Stimulated activated CD8-positive, alpha-beta memory T cell treated with anti-CD3 and anti-CD28 coated beads, Interleukin-4, amount 100 ng/mL, for 1 hour (primary cell): ENCODE results near the gene RAPGEF2.
"Not testable (repeated sequence)": the region's sequence is repeated elsewhere in the genome, so short reads cannot be mapped to it uniquely, and the experiment has no call there.

Source experiments
- DNase-seq, 2 donors: peaks; one replicate each; pipeline ENCODE4 v3.0.0-alpha.2; 2020; ENCODE audit warnings: low read depth in 2 of 2, low spot score in 1 of 2

The RAPGEF2 gene

GRCh38 chr4:159237975-159238374 is 135.1 kb downstream of the RAPGEF2 start:
- DNase-seq, result no peak

DNA sequence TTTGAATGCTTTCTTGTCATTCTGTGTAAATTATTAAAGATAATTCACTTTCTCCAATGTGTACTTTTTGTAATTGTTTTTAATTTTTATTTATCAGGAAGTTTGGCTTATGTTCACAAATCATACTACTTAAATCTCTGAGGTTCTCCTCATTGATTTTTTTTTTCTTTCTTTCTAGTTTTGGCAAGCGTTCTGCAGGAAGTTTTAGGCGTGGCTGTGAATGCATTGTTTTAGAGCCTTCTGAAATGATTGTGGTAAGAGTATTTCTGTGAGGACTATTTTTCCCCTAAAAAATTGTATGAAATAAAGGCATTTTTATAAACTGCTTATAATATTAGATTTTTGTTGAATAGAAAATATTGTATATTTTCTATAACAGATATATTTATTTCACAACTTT is 135.8 kb downstream of the RAPGEF2 start:
- DNase-seq, result no peak

DNA sequence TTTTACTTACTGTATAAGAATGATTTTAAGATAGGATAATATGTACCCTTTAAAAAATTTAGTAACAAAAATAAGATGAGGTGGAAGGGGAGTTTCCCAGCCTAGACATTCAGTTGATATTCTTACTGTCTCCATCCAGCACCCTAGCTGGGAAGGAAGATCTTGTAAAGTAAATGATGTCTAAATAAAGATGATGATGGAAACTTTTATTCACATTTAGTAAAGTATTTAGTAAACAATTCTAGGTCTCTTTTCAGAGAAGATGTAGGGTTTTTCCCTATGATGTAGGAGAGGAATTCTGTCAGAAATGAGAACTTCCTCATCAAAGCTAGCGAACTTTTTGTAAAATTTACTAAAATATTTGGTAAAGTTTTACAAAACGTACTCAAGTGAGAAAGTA is 136.8 kb downstream of the RAPGEF2 start:
- no peak for DNase-seq

DNA sequence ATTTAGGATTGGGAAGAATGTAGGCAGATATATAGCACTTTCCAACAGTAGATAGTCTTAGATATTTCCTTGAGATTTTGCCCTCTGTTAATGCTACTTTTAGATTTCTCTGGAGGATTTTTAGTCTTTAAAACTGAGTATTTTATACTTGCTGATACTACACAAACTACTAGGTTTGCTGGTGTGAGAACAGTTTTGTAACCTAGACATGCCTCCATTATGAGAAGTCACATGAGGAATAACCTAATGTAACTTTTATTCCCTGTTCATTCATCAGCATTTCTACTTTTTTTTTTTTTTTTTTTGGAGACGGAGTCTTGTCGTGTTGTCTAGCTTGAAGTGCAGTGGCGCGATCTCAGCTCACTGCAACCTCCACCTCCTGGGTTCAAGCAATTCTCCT is 137.2 kb downstream of the RAPGEF2 start:
- DNase-seq, result no peak

- DNase-seq, result no peak
Observed at GRCh38 chr4:159240687-159241086, 137.8 kb downstream of the RAPGEF2 start.

- no peak for DNase-seq
Observed at GRCh38 chr4:159242427-159242826, 139.5 kb downstream of the RAPGEF2 start.

DNA sequence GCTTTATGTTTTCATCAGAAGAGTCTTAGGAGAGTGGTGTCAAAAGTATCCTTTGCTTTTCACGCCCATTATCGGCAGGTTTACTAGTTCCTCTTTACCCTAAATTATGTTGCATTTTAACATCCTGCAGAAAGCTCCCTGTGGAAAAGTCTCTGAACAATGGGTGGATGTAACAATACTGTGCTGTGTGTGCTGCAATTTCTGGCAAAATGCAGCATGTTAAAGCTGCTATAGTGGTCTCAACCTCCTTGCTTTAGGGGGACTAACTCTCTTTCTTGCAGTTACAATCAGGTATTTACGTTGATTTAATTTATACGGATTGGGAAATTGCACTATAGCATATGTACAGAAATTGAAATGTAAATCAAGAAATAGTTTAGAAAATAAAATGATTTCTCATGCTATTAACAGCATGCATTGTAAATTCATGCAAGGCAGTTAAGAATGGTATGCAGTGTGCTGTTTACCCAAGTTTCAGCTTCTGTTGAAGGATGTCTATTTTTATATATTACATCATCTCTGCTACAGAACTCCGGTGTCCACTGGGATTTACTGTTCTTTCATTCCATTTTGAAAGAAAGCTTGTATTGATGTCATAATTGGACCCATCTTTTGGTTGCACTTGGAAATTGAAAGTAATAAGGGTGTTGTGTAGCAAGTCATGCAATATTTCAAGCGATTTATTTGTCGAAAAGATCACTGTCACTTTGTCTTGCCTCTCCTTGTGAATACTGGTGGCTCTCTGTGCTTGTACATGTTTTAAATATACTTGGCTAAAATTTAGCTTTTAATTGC is 145.7 kb downstream of the RAPGEF2 start:
- DNase-seq, result no peak

DNA sequence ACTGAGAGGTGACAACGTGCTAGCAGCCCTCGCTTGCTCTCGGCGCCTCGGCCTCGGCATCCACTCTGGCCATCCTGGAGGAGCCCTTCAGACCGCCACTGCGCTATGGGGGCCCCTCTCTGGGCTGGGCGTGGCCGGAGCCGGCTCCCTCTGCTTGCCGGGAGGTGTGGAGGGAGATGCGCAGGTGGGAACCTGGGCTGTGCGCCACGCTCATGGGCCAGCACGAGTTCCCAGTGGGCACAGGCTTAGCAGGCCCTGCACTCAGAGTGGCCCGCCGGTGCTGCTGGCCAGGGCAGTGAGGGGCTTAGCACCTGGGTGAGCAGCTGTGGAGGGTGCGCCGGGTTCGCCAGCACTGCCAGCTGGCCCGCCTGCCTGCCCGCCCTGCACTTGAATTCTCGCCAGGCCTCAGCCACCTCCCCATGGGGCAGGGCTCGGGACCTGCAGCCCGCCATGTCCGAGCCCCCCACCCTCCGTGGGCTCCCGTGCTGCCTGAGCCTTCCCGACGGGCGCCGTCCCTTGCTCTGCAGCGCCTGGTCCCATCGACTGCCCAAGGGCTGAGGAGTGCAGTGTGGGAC is 148.0 kb downstream of the RAPGEF2 start:
- DNase-seq, result no peak

DNA sequence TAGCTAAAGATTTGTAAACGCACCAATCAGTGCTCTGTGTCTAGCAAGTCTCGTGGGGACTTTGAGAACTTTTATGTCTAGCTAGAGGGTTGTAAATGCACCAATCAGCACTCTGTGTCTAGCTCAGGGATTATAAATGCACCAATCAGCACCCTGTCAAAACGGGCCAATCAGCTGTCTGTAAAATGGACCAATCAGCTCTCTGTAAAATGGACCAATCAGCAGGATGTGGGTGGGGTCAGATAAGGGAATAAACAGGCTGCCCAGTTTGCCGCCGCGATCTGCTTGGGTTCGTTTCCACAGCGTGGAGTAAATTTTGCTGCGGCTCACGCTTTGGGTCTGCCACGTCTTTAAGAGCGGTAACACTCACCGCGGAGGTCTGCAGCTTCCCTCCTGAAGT is 148.7 kb downstream of the RAPGEF2 start:
- not testable (repeated sequence) for DNase-seq

DNA sequence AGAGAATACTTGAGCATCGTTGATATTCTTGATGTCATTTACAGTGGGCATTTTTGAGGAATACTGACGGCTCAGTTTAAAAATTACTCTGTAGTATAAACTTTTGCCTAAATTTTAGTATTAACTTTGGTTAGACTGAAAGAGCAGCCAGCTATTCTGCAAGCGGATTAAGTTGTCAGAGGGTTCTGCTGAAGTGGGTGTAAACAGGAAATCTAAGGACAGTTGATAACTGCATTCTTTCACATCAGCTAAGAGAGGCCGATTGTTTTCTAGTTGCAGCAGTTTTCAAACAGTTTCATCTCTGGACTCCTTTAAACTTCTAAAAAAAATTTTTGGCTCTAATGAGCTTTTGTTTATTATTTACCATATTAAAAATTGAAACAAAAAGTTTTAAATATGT is 149.6 kb downstream of the RAPGEF2 start:
- no peak for DNase-seq

DNA sequence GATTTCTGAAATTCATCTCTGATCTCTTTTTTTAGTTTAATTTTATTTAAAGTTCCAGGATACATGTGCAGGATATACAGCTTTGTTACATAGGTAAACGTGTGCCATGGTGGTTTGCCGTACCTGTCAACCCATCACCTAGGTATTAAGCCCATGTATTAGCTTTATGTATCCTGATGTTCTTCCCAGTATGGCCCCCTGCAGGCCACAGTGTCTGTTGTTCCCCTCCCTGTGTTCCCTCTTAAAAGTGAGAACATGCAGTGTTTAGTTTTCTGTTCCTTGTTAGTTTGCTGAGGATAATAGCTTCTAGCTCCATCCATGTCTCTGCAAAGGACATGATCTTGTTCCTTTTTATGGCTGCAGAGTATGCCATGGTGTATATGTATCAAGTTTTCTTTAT is 153.2 kb downstream of the RAPGEF2 start:
- no peak for DNase-seq

DNA sequence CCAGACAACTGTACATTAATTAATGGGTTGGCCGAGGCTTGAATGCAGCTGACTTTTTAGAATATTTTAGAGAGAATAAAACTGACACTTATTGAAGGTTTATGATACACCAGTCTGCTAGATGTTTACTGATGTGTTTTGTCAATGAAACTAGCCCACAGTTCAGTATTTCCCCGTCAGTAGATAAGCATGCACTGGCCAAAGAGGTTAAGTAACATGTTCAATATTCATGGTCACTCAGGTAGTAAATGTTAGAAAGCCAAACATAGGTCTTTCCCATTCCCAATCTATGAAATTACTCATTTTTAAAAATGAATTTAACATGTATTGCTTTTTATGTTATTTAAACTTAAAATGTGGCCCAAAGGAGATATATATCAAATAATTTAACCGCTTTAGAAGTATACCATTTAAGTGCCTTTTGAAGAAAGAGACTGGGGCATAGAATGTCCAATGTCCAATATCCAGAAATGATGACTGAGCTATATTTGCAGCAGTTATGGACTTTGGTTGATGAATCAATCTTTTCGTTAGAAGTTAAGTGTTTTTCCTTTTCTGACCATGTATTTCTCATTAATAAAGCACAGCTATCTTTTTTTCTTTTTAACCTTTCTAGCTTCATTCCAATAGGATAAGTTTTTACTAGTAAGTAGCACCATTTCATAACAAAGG is 156.1 kb downstream of the RAPGEF2 start:
- DNase-seq, result no peak

- no peak for DNase-seq
Observed at GRCh38 chr4:159264057-159264456, 161.2 kb downstream of the RAPGEF2 start.

GRCh38 chr4:159266981-159267868 is 164.3 kb downstream of the RAPGEF2 start:
- DNase-seq, result no peak

DNA sequence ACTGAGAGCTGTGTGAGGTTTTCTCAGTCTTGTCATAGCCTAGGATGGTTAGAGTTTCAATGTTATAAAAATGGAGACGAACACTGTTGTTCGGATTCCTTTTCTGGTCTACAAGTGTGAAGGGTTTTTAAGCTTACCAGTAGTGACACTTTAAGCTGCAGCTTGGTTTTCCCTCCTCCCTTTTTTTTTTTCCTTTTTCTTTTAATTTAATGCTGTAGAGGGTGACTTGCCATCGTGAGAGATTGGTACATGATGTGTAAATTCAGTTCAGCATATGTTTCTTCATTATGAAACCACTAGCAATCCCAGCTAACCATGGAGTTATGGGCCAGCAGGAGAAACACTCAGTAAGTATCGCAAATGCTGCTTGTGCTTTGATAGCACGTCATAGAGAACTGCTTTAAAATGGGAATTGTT is 165.0 kb downstream of the RAPGEF2 start:
- DNase-seq, result no peak

DNA sequence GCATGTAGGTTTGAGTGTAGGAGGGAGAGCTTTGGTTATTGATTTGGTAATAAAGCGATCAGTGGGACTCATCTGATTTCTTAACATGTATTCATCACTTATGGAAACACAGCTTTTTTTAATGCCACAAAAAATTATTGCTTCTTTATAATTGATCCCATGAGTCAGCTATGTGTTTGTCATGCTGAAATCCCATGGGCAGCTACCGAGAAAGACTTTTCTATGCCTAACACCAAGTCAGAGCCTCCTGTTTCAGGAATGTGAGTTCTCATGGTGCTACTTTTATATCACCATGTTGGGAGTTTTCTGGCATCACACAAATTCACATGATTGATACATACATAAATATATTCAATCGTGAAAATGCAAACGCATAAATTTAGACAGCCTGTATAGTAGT is 165.7 kb downstream of the RAPGEF2 start:
- DNase-seq, result no peak

DNA sequence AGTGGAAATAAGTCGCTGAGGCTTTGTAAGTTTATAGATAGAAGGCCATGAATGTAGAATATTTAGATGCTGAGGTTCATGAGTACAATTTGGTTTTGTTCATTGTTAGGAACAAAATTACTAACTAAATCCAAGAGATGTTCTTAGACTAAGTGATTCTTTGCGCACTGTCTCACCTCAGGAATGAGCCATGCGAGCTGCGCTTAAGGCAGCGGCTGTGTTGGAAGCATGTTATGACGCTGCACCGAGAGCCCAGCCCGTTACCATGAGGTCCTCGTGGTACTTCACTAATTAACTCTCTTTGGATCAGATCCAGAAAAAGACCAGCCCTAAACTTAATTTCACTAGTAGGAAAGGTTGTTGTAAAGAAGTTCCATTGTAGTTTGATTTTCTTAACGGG is 166.2 kb downstream of the RAPGEF2 start:
- DNase-seq, result no peak

- no peak for DNase-seq
Observed at GRCh38 chr4:159269956-159270355, 167.1 kb downstream of the RAPGEF2 start.

GRCh38 chr4:159271856-159272255 is 169.0 kb downstream of the RAPGEF2 start:
- DNase-seq, result no peak

DNA sequence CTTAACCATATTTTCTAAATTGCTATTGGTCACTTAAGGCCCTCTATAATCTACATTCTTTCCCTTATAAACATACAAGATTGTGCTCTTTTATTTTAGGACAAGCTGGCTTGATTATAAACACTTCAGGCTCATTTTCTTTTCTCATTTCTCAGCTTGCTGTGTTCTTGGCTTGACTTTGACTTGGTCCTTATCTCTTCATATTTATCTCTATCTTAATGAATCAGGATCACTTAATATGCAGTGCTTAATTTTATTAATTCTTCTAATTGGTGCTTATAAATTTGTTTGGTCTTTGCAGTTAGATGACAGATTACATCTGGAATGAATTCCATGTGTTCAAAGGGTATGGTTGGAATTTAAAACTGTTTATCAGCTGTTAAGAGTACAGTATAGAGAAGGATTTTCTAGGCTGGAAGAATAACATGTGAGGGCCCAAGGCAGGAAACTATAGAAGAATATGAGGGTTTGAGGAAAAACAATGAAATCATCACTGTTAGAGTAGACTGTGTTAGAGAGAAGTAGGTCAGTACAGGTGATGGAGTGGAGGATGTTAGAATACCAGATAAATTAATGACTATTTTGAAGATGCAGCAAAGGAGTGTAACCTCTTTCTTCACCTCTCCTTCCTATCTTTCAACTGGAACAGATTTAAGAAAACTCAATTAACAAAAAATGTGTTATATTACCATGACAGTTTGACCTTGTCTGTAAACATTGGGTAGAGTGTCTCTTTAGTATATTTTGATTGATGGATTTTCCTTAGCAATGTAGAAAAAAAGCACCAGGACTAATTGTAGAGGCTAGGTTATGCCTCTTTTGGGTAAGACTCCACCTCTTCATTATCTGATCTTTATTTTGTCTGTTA is 169.6 kb downstream of the RAPGEF2 start:
- no peak for DNase-seq

- DNase-seq, result no peak
Observed at GRCh38 chr4:159273141-159273438, 170.2 kb downstream of the RAPGEF2 start.
